Cardiac muscle cell (in vitro differentiated cells and primary cell): ENCODE measurements around the gene RNF215. TPM values are rescaled to one million over a fixed set of nuclear protein-coding genes. Genes with fewer than 3 reads are reported as not detected.
"Not testable (repeated sequence)": the region's sequence is repeated elsewhere in the genome, so short reads cannot be mapped to it uniquely, and the experiment has no call there.

ENCODE experiments used
- DNase-seq, 2 donors: peaks; one replicate each; pipeline versions ENCODE4 v3.0.0 to v3.0.0-alpha.2; 2010 to 2017; ENCODE audit warnings: low read depth in 1 of 2, low spot score in 1 of 2
- H3K27ac ChIP-seq: fragments of 200-600 bp; sonication (generic); 2 replicates; pipeline ENCODE4 v1.5.1; 2016
- H3K27me3 ChIP-seq: fragments of 200-600 bp; sonication (generic); 2 replicates; pipeline ENCODE4 v1.6.0; 2016; ENCODE audit warnings: control low read depth
- H3K36me3 ChIP-seq: fragments of 200-600 bp; sonication (generic); 2 replicates; pipeline ENCODE4 v1.5.1; 2016; ENCODE audit warnings: control low read depth
- H3K4me1 ChIP-seq: fragments of 200-600 bp; sonication (generic); 2 replicates; pipeline ENCODE4 v1.8.1; 2017; ENCODE audit warnings: low read depth, mild to moderate bottlenecking, mixed run types
- H3K4me3 ChIP-seq: fragments of 200-600 bp; sonication (generic); 2 replicates; pipeline ENCODE4 v1.5.1; 2016; ENCODE audit warnings: mild to moderate bottlenecking
- H3K9me3 ChIP-seq: fragments of 200-600 bp; sonication (generic); 2 replicates; pipeline ENCODE4 v1.5.1; 2017; ENCODE audit warnings: low read depth, mild to moderate bottlenecking, control low read depth
- polyA plus RNA-seq: library from polyadenylated mRNA; unstranded; fragments of >200 nt; fragmentation: Nextera tagmentation; extraction: Ambion mirVana; gene quantifications from 2 replicates; pipeline ENCODE4 v1.2.1, GENCODE V29; 2016
- total RNA-seq: library from RNA; depleted of rRNA; stranded (reverse); fragments of >200 nt; gene quantifications from 2 replicates; pipeline ENCODE4 v1.2.3, GENCODE V29; 2016
- TF ChIP-seq, protein P1 (sequence below): IDR thresholded peaks from 2 replicates; pipeline ENCODE4 v1.5.1; 2012; ENCODE audit warnings: low read depth, mild to moderate bottlenecking, low read length

RNF215 gene
- total and polyA plus RNA-seq, 2 experiments from 2014 or later, result 9.5 to 39.8 TPM

DNA sequence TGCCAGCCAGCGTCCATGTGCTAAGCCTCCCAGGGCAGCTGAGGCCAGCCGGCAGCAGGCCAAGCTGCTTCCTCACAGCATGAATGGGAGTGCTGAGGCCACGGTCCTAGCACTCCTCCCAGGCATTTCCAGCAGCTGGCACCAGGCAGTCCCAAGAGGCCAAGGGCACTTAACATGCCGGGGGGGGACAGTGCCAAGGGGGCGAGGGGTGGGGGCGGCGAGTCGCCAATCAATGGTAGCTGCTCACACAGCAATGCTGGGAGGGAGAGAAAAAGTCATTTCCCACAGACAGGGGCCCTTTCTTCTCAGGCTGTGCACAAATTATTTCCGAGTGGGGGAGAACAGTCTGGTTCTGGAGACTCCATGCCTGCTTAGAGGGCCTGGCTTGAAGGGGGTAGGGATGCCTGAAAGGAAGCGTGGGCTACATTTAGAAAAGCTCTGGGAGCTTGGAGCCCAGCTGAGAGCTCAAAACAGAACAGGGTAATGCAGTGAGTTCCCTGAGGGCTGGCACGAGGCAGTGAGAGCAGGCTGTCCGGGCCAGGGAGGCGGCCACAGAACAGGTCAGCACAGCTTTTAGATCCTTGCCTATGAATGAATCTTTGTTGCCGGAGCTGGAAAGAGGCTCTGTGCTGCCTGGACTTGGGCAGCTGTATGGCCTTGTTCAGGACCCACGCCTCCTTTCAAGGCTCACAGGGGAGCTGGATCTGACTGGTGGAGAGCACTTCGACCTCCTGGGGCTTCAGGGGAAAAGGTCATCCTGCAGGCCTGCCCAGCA lies 46.1 kb downstream of the RNF215 start:
- TF ChIP-seq, protein P1, sequence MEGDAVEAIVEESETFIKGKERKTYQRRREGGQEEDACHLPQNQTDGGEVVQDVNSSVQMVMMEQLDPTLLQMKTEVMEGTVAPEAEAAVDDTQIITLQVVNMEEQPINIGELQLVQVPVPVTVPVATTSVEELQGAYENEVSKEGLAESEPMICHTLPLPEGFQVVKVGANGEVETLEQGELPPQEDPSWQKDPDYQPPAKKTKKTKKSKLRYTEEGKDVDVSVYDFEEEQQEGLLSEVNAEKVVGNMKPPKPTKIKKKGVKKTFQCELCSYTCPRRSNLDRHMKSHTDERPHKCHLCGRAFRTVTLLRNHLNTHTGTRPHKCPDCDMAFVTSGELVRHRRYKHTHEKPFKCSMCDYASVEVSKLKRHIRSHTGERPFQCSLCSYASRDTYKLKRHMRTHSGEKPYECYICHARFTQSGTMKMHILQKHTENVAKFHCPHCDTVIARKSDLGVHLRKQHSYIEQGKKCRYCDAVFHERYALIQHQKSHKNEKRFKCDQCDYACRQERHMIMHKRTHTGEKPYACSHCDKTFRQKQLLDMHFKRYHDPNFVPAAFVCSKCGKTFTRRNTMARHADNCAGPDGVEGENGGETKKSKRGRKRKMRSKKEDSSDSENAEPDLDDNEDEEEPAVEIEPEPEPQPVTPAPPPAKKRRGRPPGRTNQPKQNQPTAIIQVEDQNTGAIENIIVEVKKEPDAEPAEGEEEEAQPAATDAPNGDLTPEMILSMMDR, result no peak
- no peak overlapping the region for H3K27ac ChIP-seq
- H3K4me3 ChIP-seq, result no peak overlapping the region
- no peaks in the 10 kb centered on the region for H3K4me1 ChIP-seq
- no peak for DNase-seq
- H3K36me3 ChIP-seq, result peaks cover 93% of the 10 kb centered on the region
- no peaks in the 10 kb centered on the region for H3K27me3 ChIP-seq
- H3K9me3 ChIP-seq, result no peaks in the 10 kb centered on the region

DNA sequence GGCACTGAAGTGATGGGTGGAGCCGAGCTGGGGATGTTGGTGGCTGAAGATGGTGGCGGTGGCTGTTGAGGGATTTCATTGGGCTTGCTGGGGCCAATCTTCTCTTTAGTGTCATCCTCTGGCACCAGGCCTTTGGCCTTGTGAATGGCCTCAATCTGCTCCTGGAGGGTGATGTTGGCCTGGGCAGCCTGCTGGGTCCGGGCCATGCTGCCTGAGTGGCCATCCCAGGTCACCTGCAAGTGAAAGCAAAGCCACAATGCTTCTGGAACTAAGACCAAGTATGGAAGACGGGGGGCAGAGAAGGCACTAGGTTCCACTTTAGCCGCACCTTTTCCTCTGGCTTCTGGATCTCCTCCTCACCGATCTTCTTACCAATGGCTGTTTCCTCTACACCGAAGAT lies 48.4 kb downstream of the RNF215 start:
- TF ChIP-seq, protein P1, result no peak
- Histone ChIP-seq H3K4me3 (no peak overlapping the region), H3K27ac (no peak overlapping the region), H3K36me3 (peaks cover 90% of the 10 kb centered on the region), H3K27me3 (no peaks in the 10 kb centered on the region), H3K4me1 (no peaks in the 10 kb centered on the region), H3K9me3 (no peaks in the 10 kb centered on the region)
- DNase-seq, result no peak

DNA sequence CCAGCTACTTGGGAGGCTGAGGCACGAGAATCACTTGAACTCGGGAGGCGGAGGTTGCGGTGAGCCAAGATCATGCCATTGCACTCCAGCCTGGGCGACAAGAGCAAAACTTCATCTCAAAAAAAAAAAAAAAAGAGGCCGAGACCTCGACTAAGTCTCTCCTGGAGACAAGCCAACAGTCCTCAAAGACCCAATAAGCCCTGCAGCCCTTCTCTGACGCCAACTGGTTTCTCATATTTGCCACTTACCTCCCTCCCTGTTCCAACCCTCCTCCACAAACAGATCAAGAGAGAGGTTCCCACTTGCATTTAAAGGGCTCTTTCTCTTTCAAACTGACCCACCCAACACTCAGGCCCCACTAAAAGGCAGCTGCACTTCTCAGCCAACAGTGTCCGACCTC lies 48.9 kb downstream of the RNF215 start:
- peaks cover 90% of the 10 kb centered on the region for H3K36me3 ChIP-seq

DNA sequence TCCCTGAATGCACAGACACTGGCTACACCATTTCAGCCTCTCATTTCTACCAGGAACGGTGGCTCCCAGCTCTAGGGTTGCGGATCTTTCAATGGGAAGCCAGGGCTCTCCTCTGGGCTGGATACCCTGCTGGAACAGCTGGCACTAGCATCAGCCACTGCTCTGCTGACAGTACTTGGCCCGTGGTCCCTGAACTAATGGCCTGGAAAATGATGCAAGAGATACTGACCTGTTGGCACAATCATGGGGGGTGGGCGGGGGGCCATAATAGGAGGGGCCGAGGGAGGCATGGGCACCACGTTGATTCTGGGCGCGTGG lies 49.8 kb downstream of the RNF215 start:
- H3K36me3 ChIP-seq, result peaks cover 87% of the 10 kb centered on the region

More for the DNA sequence above, 48.9 kb downstream of the RNF215 start:
- H3K4me1 ChIP-seq, H3K27ac ChIP-seq, H3K27me3 ChIP-seq, H3K4me3 ChIP-seq, DNase-seq, H3K9me3 ChIP-seq: not testable (repeated sequence)

DNA sequence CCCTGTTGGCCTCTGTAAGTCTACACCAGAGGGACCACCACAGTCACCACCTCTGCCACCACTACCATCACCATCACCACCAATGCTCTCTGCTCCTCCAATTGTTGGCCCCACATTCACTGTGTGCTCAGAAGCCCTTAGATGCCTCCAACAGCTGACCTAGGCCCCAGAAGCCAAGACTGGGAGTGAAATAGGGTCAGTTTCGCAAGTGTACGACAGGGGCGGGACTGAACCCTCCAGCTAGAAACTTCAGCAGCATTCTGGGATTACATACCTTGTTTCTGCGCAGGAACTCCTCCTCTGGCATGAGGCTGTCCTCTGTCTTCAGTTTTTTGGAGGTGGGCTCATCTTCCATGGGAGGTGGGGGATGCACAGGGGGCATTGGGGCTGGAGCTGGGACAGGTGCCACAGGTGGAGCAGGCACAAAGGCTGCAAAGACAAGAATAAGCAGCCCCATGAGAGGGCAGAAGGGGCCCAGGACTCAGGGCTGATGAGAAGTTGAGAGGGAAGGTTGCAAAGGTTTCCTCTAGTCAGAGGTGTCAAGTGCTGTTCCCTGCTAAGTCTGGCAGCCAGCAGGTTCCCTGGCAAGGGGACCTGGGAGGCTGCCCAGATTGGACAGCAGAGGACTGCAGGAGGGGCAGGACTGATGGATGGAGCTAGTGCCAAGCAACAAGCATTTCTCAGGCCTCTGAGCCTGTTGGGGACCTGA lies 50.3 kb downstream of the RNF215 start:
- TF ChIP-seq, protein P1, result no peak
- no peak for DNase-seq
- H3K9me3 ChIP-seq, result no peaks in the 10 kb centered on the region
- H3K36me3 ChIP-seq, result peaks cover 82% of the 10 kb centered on the region
- H3K27me3 ChIP-seq, result no peaks in the 10 kb centered on the region
- no peak overlapping the region for H3K4me3 ChIP-seq
- no peaks in the 10 kb centered on the region for H3K4me1 ChIP-seq
- no peak overlapping the region for H3K27ac ChIP-seq

More for the DNA sequence above, 49.8 kb downstream of the RNF215 start:
- H3K27me3 ChIP-seq, result no peaks in the 10 kb centered on the region
- no peak for DNase-seq
- TF ChIP-seq, protein P1, result no peak
- H3K4me3 ChIP-seq, result no peak overlapping the region
- H3K27ac ChIP-seq, result no peak overlapping the region
- no peaks in the 10 kb centered on the region for H3K9me3 ChIP-seq
- no peaks in the 10 kb centered on the region for H3K4me1 ChIP-seq

DNA sequence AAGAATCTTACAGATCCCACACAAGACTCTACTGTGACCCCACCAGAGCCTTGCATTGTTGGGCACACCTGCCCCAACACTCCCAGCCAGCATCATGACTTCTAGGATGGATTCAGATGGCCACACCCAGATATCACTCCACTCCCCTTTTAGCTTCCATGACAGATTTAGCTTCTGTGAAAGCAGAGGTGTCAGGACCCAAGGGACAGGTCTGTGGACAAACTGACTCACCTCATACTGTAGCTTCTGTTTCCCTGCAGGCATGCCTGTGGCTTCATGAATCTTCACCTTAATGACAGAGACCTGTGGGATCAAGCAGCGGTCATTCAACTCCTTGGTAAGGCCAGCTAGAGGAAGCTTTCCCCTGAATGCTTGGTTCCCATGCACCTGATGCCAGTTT lies 52.0 kb downstream of the RNF215 start:
- no peak overlapping the region for H3K4me3 ChIP-seq
- no peaks in the 10 kb centered on the region for H3K27me3 ChIP-seq
- no peaks in the 10 kb centered on the region for H3K4me1 ChIP-seq
- H3K36me3 ChIP-seq, result peaks cover 66% of the 10 kb centered on the region
- no peak for DNase-seq
- H3K27ac ChIP-seq, result no peak overlapping the region
- TF ChIP-seq, protein P1, result no peak
- H3K9me3 ChIP-seq, result no peaks in the 10 kb centered on the region
